Amygdala (tissue), 56 donors: ENCODE measurements around the gene FHL3.
"Not testable (repeated sequence)": the region's sequence is repeated elsewhere in the genome, so short reads cannot be mapped to it uniquely, and the experiment has no call there.

Source experiments
- DNase-seq, 56 donors: peaks; one replicate each; lab custom pipeline; 2025; lab: John Stamatoyannopoulos, UW

Gene FHL3

GRCh38 chr1:38037221-38037939 is 32.1 kb upstream of the FHL3 start:
- no peak for DNase-seq

- DNase-seq = no peak
Measured at GRCh38 chr1:38034871-38035270, 29.6 kb upstream of the FHL3 start.

GRCh38 chr1:38032992-38033391 is 27.7 kb upstream of the FHL3 start:
- DNase-seq = not testable (repeated sequence)

- DNase-seq = no peak
Measured at GRCh38 chr1:38031513-38031866, 26.2 kb upstream of the FHL3 start.

- peak in 6 of 56 donors; percentile 15 to 39 (median 27) for DNase-seq
Measured at GRCh38 chr1:38030596-38031512, 25.5 kb upstream of the FHL3 start.

- peak in 2 of 56 donors; percentile 16 to 36 for DNase-seq
Measured at GRCh38 chr1:38029685-38030511, 24.6 kb upstream of the FHL3 start.

GRCh38 chr1:38029081-38029681 is 23.9 kb upstream of the FHL3 start:
- DNase-seq = peak in 17 of 56 donors; percentile 13 to 68 (median 47)

- DNase-seq = no peak
Measured at GRCh38 chr1:38028671-38029070, 23.4 kb upstream of the FHL3 start.

GRCh38 chr1:38028105-38028591 is 22.8 kb upstream of the FHL3 start:
- DNase-seq = no peak

GRCh38 chr1:38027201-38028104 is 22.1 kb upstream of the FHL3 start:
- no peak for DNase-seq

- DNase-seq = peak in 23 of 56 donors; percentile 11 to 71 (median 36)
Measured at GRCh38 chr1:38026592-38027200, 21.4 kb upstream of the FHL3 start.

GRCh38 chr1:38025664-38026063 is 20.4 kb upstream of the FHL3 start:
- DNase-seq = no peak

GRCh38 chr1:38025233-38025632 is 19.9 kb upstream of the FHL3 start:
- no peak for DNase-seq

GRCh38 chr1:38022810-38023209 is 17.5 kb upstream of the FHL3 start:
- no peak for DNase-seq

- DNase-seq = no peak
Measured at GRCh38 chr1:38021969-38022368, 16.7 kb upstream of the FHL3 start.

- DNase-seq = no peak
Measured at GRCh38 chr1:38020396-38020795, 15.1 kb upstream of the FHL3 start.

- DNase-seq = no peak
Measured at GRCh38 chr1:38018864-38019343, 13.6 kb upstream of the FHL3 start.

GRCh38 chr1:38015978-38016725 is 10.8 kb upstream of the FHL3 start:
- DNase-seq = peak in 1 of 56 donors; percentile 20
